CMK (cell line): Measurements from ENCODE around the gene MRTFB.

Experiments
- DNase-seq: peaks from one replicate; pipeline ENCODE4 v3.0.0-alpha.2; 2010; ENCODE audit warnings: low read depth

MRTFB gene

DNA sequence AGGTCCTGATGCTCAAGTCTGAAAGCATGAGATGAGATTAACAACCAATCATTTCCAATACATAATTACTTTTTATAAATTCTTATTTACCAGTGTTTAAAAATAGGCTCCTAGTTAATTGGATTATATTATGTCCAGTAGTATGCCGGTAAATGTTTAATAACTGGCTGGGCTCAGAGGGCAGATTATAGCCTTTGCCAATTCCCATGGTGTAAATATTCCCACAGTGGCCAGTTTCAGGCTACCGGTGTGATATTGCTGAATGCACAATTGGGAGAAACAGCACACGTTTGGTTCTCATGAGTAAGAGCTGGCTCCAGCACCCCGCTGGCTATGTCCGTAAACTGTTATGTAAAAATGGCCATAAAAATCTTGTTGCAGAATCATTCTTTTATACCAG, 167.6 kb downstream of the MRTFB start:
- no peak for DNase-seq

GRCh38 chr16:14239791-14240190, 168.7 kb downstream of the MRTFB start:
- no peak for DNase-seq

DNA sequence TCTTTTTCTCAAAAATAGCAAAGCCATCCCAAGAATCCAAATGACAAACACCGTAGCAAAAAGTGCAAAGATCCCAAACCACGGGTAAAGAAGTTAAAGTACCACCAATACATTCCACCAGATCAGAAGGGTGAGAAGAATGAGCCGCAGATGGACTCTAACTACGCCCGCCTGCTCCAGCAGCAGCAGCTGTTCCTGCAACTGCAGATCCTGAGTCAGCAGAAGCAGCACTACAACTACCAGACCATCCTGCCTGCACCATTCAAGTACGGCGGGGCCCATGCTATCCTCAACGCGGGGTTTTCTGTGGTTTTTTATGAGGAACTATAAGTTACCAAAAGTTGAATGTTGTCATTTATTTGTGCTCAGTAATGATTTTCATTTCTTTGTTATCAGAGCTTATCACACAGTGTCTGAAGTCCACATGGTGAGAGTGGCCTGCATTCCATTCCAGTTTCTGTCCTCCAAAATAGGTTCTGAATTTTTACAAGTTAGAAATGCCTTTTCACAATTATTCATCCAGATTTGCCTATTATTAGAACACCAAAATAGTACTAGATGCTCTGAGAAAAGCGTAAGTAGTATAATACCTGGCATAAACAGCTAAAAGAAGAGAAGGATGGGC, 169.2 kb downstream of the MRTFB start:
- no peak for DNase-seq

DNA sequence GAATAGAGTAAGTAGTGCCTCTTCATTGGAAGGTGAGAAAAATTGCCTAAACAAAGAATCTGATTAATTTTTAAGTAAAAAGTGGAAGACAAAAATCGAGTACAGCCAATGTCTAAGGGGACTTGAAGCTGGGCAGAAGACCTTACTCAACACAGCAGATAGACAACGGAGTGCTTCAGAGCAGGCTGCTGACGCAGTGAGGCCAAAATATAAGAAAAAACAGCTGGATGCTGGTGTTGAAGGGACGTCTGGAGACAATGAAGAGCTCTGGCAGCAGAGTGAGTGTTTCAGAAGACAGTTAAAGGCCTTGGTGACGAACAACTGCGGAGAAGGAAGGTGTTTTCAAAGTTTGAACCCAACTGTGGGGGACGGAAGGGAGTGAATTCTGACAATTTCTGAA, 169.8 kb downstream of the MRTFB start:
- no peak for DNase-seq

DNA sequence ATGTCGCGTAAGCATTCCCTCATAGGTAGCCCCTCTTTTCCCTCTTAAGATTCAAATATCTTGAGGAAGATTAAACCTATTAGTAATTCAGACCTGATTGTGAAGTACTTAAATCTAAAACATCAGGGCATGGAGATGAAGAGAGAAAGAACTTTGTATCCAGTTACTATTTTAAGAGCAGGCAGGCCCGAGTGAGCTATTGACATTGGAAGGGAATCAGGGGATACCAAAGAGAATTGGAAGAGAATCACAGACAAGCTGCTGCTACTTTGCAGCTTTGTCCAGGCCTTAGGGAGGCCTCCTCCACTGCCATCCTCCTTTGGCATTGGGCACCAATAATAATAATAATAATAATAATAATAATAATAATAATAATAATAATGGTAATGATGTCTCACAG, 170.5 kb downstream of the MRTFB start:
- DNase-seq: no peak

GRCh38 chr16:14242769-14243168, 171.7 kb downstream of the MRTFB start:
- DNase-seq: no peak

DNA sequence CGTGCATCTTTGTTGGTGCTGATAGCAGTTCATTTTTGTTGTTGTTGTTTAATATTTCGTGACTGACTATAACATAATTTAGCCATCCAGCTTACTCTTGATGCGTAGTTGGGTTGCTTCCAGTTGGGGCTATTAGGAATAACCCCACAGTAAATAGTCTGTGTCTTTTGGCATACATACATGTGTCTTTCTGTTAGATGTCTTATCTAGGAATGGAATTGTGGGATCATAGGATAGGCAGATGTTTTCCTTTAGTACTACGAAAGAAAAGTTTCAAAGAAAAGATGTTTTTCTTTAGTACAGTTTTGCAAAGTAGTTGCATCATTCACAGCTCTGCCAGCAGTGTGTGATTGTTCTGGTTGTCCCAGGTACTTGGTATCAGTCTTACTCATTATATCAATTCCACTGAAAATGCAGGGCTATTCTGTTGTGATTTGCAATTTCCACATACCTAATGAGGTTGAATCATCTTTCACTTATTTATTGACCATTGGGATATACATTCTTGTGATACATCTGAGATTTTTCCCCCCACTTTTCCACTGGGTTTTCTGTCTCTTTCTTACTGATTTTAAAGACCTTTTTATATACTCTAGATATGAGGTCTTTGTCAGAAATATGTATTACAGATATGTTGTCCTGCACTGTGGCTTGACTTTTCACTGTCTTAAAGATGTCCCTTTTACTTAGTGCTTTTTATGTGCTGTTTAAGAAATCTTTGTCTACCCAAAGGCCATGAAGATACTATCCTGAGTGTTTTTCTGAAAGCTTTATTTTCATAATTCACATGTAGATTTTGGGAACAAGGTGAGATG, 173.3 kb downstream of the MRTFB start:
- no peak for DNase-seq

- no peak for DNase-seq
Observed at GRCh38 chr16:14248791-14249190, 177.7 kb downstream of the MRTFB start.

GRCh38 chr16:14249291-14250032, 178.3 kb downstream of the MRTFB start:
- DNase-seq: no peak

GRCh38 chr16:14251419-14251818, 180.3 kb downstream of the MRTFB start:
- no peak for DNase-seq

DNA sequence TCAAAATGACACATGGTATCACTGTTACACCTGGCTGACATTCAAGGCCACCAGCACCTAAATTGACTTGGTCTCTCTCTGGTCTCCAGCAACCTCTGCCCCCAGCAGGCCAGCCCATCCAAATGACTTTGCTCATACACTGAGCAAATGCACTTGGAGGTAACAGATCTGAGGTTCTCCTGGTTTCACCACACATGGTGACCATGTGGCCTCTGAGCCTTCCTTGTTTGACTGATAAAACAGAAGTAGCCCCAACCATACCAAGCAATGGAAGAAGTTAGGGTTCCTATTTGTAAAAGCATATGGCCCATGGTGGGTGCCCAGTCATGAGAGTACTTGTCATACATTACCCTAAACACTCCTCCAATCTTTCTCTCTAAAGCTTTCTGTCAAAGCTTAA, 181.7 kb downstream of the MRTFB start:
- DNase-seq: no peak

DNA sequence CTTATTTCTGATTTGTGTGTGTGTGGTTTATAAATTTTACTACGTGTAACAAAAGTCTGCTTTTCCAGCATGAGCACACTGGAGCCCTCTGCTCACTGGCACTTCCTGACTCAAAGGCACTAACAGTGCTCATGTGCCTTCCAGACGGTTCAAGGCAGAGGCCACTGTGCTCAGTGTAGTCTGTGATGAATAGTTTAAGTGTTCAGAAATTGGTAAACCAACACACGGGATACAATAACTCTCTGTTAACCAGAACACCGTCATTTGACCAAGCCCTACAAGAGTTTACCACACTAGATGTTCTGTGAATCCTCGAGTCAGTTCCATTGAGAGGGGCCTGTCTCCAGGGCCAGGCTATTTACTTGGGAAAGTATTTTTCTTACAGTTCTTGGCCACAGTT, 191.9 kb downstream of the MRTFB start:
- no peak for DNase-seq

DNA sequence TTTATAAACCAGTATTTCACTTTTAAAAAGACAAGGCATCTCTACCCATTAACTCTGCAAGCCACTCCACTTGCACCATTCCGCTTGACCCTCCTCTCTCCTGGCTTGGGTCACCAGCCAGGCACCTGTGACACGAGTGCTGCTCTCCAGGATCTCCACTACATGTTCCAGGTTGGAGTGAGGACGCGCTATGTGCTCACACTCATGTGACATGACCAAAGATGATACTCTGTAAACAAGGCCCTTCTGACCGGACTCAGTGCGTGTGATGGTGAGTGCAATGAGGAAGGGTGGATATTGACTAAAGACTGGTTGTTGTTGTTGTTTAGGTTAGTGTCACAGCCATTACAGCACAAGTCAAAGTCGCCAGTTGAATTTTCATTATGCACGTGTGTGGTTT, 192.7 kb downstream of the MRTFB start:
- no peak for DNase-seq

DNA sequence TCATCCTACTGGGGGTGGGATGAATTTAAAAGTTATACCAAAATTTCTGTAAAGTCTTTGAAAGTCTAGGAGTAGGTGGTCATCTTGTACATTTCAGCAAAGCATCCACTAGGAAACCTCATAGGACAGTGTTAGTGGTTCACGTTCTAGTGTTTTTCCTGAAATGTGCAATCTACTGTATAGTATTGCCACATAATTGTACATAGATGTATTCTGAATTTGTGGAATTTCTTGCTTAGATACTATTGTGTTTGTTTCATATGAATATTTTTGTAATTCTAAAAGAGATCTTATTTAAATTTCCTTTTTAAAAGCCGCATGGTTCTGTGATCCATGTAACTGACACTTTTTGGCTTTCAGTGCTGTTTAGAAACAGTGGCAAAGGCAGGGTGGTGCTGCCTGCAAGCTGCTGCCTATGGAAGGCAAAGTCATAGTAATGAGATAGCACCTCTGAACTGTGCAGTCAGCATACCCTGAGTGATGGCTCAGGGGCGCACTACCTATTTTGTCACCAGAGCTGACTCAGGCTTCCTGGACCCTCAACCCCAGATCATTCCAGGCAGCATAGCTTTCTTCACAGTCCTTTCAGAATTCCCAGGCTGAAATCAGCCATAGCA, 193.3 kb downstream of the MRTFB start:
- no peak for DNase-seq

GRCh38 chr16:14268073-14268472, 197.0 kb downstream of the MRTFB start:
- no peak for DNase-seq

GRCh38 chr16:14275934-14276333, 204.8 kb downstream of the MRTFB start:
- DNase-seq: no peak

DNA sequence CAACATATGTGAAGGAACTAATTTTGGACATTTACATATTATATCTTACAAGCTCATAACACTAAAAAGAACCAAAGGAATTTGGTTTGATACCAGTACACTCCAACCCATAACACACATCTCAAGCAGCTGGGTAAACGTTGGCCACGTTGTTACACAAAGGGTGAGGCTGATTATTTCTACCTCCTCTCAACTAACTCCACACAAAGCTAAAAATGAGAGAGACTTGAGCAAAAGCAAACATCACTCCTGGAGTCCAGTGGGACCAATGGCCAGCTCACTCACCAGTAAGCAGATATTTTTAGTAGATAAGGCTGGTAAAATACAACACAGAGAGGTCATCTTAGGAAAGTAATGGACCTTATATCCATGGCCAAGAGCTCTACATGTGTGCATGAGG, 207.6 kb downstream of the MRTFB start:
- no peak for DNase-seq

DNA sequence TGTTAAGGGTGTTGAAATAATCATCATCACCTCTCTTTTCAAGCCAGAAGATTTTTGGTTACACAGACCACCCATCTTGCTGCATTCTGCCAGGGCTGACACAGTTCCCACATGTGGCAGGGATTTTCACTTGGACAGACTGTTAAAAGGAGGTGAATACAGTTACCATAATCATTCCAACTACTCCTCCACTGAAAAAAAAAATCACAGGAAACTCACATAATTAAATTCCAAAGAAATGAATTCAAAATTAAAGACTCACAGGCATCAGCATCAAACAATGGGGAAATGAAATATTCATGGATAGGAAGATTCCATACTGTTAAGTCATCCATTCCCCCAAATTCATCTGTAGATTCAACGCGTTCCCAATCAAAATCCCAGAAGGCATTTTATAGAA, 209.4 kb downstream of the MRTFB start:
- DNase-seq: no peak

GRCh38 chr16:14283786-14284185, 212.7 kb downstream of the MRTFB start:
- no peak for DNase-seq

- DNase-seq: no peak
Observed at GRCh38 chr16:14284371-14284770, 213.3 kb downstream of the MRTFB start.

DNA sequence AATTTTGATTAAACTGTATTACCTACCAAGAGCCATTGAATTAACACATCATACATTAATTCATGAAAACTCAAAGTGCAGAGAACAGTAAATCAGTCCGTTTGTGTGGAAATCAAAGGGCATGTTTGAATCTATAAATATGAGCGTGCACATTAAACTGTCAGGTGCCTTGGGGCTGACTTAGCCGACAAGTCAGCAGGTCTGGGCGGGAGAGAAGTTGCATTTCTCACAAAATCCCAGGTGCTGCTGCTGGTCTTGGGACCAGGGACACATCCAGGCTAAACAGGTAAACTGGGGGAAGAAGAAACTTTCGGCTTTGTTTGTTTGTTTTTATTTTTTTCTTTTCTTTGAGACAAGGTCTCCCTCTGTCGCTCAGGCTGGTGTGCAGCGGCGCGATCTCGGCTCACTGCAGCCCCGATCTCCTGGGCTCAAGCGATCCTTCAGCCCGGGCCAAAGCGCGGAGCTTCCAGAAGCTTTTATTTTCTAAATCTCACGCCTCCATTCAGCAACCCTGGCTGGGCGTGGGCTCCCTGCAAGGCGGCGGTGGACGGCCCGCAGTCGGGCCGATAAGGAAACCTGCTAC, 213.9 kb downstream of the MRTFB start:
- no peak for DNase-seq
